HUES64 (cell line): ENCODE measurements around the gene KSR2.

Experiments used
- H3K27ac ChIP-seq: 2 replicates; pipeline ENCODE4 v1.7.0; 2013; ENCODE audit warnings: low read depth, low read length, inconsistent platforms
- H3K27me3 ChIP-seq: 2 replicates; pipeline ENCODE4 v1.6.1; 2013; ENCODE audit warnings: mild to moderate bottlenecking, low read length; ENCODE audit not compliant: insufficient read depth
- H3K36me3 ChIP-seq: 2 replicates; pipeline ENCODE4 v1.6.1; 2013; ENCODE audit warnings: mild to moderate bottlenecking, low read length; ENCODE audit not compliant: insufficient read depth
- H3K4me1 ChIP-seq: 2 replicates; pipeline ENCODE4 v1.6.1; 2013; ENCODE audit warnings: mild to moderate bottlenecking, low read length, moderate library complexity; ENCODE audit not compliant: insufficient read depth
- H3K4me3 ChIP-seq: 2 replicates; pipeline ENCODE4 v1.5.1; 2013; ENCODE audit warnings: mild to moderate bottlenecking, low read length, moderate library complexity
- H3K9ac ChIP-seq: 2 replicates; pipeline ENCODE4 v1.6.1; 2013; ENCODE audit warnings: mild to moderate bottlenecking, low read depth, low read length
- H3K9me3 ChIP-seq: 2 replicates; pipeline ENCODE4 v1.6.1; 2013; ENCODE audit warnings: low read depth, low read length; ENCODE audit not compliant: insufficient read depth
- WGBS: fragments of 150-250, 120-280 bp; methylation state at CpG from one replicate; pipeline ENCODE4 v1.1.7; 2013; ENCODE audit warnings: missing lambda C conversion rate; 5-methylcytosine and 5-hydroxymethylcytosine counted together

The KSR2 gene

GRCh38 chr12:117547209-117547608 lies 421.6 kb downstream of the KSR2 start:
- H3K9me3 ChIP-seq = peaks cover 3% of the 10 kb centered on the region; the same call in 1 of the 2 replicates
- H3K4me3 ChIP-seq = no peak overlapping the region
- H3K9ac ChIP-seq = no peak overlapping the region
- no peaks in the 10 kb centered on the region for H3K36me3 ChIP-seq
- H3K27me3 ChIP-seq = no peaks in the 10 kb centered on the region
- H3K4me1 ChIP-seq = no peaks in the 10 kb centered on the region
- H3K27ac ChIP-seq = no peak overlapping the region

- H3K9ac ChIP-seq = no peak overlapping the region
- peaks cover 3% of the 10 kb centered on the region; the same call in 1 of the 2 replicates for H3K9me3 ChIP-seq
- no peak overlapping the region for H3K4me3 ChIP-seq
- WGBS = 100% methylated on average over 3 of the region's 3 CpGs
- no peaks in the 10 kb centered on the region for H3K27me3 ChIP-seq
- no peak overlapping the region for H3K27ac ChIP-seq
- no peaks in the 10 kb centered on the region for H3K4me1 ChIP-seq
- no peaks in the 10 kb centered on the region for H3K36me3 ChIP-seq
These were observed 423.6 kb downstream of the KSR2 start for GRCh38 chr12:117545216-117545615.

GRCh38 chr12:117540011-117540410 lies 428.8 kb downstream of the KSR2 start:
- Histone ChIP-seq H3K4me3 (no peak overlapping the region), H3K36me3 (no peaks in the 10 kb centered on the region), H3K27ac (no peak overlapping the region), H3K27me3 (no peaks in the 10 kb centered on the region), H3K9ac (no peak overlapping the region), H3K4me1 (no peaks in the 10 kb centered on the region), H3K9me3 (peaks cover 3% of the 10 kb centered on the region; the same call in 1 of the 2 replicates)
- 81% methylated on average over 5 of the region's 5 CpGs for WGBS

- WGBS = 93% methylated on average over 1 of the region's 1 CpG
- H3K9ac ChIP-seq = no peak overlapping the region
- no peaks in the 10 kb centered on the region for H3K9me3 ChIP-seq
- H3K4me1 ChIP-seq = no peaks in the 10 kb centered on the region
- no peak overlapping the region for H3K27ac ChIP-seq
- H3K27me3 ChIP-seq = no peaks in the 10 kb centered on the region
- H3K4me3 ChIP-seq = no peak overlapping the region
- H3K36me3 ChIP-seq = no peaks in the 10 kb centered on the region
These were observed 429.9 kb downstream of the KSR2 start for GRCh38 chr12:117538926-117539325.

- Histone ChIP-seq H3K36me3 (no peaks in the 10 kb centered on the region), H3K27me3 (no peaks in the 10 kb centered on the region), H3K27ac (no peak overlapping the region), H3K9me3 (no peaks in the 10 kb centered on the region), H3K9ac (no peak overlapping the region), H3K4me3 (no peak overlapping the region), H3K4me1 (no peaks in the 10 kb centered on the region)
- 95% methylated on average over 8 of the region's 8 CpGs for WGBS
These were observed 430.6 kb downstream of the KSR2 start for GRCh38 chr12:117538032-117538690.

GRCh38 chr12:117533687-117534086 lies 435.1 kb downstream of the KSR2 start:
- Histone ChIP-seq H3K27ac (no peak overlapping the region), H3K36me3 (no peaks in the 10 kb centered on the region), H3K4me1 (no peaks in the 10 kb centered on the region), H3K9ac (no peak overlapping the region), H3K9me3 (no peaks in the 10 kb centered on the region), H3K4me3 (no peak overlapping the region), H3K27me3 (no peaks in the 10 kb centered on the region)
- 86% methylated on average over 6 of the region's 6 CpGs for WGBS

GRCh38 chr12:117530796-117531195 lies 438.0 kb downstream of the KSR2 start:
- no peaks in the 10 kb centered on the region for H3K9me3 ChIP-seq
- no peaks in the 10 kb centered on the region for H3K4me1 ChIP-seq
- H3K36me3 ChIP-seq = no peaks in the 10 kb centered on the region
- H3K9ac ChIP-seq = no peak overlapping the region
- WGBS = 98% methylated on average over 10 of the region's 10 CpGs
- no peak overlapping the region for H3K27ac ChIP-seq
- no peak overlapping the region for H3K4me3 ChIP-seq
- no peaks in the 10 kb centered on the region for H3K27me3 ChIP-seq

- H3K9ac ChIP-seq = no peak overlapping the region
- H3K4me1 ChIP-seq = no peaks in the 10 kb centered on the region
- H3K27me3 ChIP-seq = no peaks in the 10 kb centered on the region
- no peaks in the 10 kb centered on the region for H3K9me3 ChIP-seq
- H3K27ac ChIP-seq = no peak overlapping the region
- 91% methylated on average over 7 of the region's 7 CpGs for WGBS
- H3K36me3 ChIP-seq = no peaks in the 10 kb centered on the region
- no peak overlapping the region for H3K4me3 ChIP-seq
These were observed 440.3 kb downstream of the KSR2 start for GRCh38 chr12:117528538-117528937.

GRCh38 chr12:117527479-117527855 lies 441.3 kb downstream of the KSR2 start:
- 92% methylated on average over 4 of the region's 4 CpGs for WGBS
- H3K4me1 ChIP-seq = no peaks in the 10 kb centered on the region
- no peaks in the 10 kb centered on the region for H3K27me3 ChIP-seq
- H3K27ac ChIP-seq = no peak overlapping the region
- no peaks in the 10 kb centered on the region for H3K36me3 ChIP-seq
- H3K4me3 ChIP-seq = no peak overlapping the region
- no peaks in the 10 kb centered on the region for H3K9me3 ChIP-seq
- no peak overlapping the region for H3K9ac ChIP-seq

- Histone ChIP-seq H3K27ac (no peak overlapping the region), H3K4me1 (no peaks in the 10 kb centered on the region), H3K4me3 (no peak overlapping the region), H3K9me3 (no peaks in the 10 kb centered on the region), H3K9ac (no peak overlapping the region), H3K36me3 (no peaks in the 10 kb centered on the region), H3K27me3 (no peaks in the 10 kb centered on the region)
- WGBS = 87% methylated on average over 13 of the region's 14 CpGs
These were observed 441.9 kb downstream of the KSR2 start for GRCh38 chr12:117526757-117527478.

- no peaks in the 10 kb centered on the region for H3K9me3 ChIP-seq
- no peaks in the 10 kb centered on the region for H3K27me3 ChIP-seq
- 92% methylated on average over 4 of the region's 4 CpGs for WGBS
- no peak overlapping the region for H3K4me3 ChIP-seq
- H3K4me1 ChIP-seq = no peaks in the 10 kb centered on the region
- no peak overlapping the region for H3K27ac ChIP-seq
- H3K36me3 ChIP-seq = no peaks in the 10 kb centered on the region
- no peak overlapping the region for H3K9ac ChIP-seq
These were observed 443.0 kb downstream of the KSR2 start for GRCh38 chr12:117525766-117526165.
